Activated CD4-positive, alpha-beta T cell treated with anti-CD3 and anti-CD28 coated beads for 36 hours (primary cell): ENCODE measurements around the gene GAMT. TPM values are rescaled to one million over a fixed set of nuclear protein-coding genes. Genes with fewer than 3 reads are reported as not detected.

Experiments
- ATAC-seq: fragments of 200-7000 bp; cut with Tn5 transposase; one replicate; pipeline ENCODE4 v1.10.0; 2021; ENCODE audit warnings: mild to moderate bottlenecking, moderate library complexity
- CTCF ChIA-PET: fragments of 350-600 bp; sonication (Branson Sonifier 250); formaldehyde crosslinking; loops from one replicate; lab custom pipeline; 2021; ENCODE audit warnings: antibody characterized with exemption; lab: Charles Lee
- POLR2A ChIA-PET: fragments of 350-600 bp; sonication (Branson Sonifier 250); formaldehyde crosslinking; loops from one replicate; lab custom pipeline; 2021; ENCODE audit warnings: antibody characterized with exemption, inconsistent platforms; lab: Charles Lee
- DNase-seq: peaks from one replicate; pipeline ENCODE4 v3.0.0-alpha.2; 2020
- H3K27ac Mint-ChIP-seq: one replicate; pipeline ENCODE4 v1.8.0; 2021; ENCODE audit warnings: mixed read lengths
- H3K27me3 Mint-ChIP-seq: one replicate; pipeline ENCODE4 v1.8.0; 2021; ENCODE audit warnings: mixed read lengths
- H3K36me3 Mint-ChIP-seq: one replicate; pipeline ENCODE4 v1.8.0; 2021; ENCODE audit warnings: low read depth, mixed read lengths
- H3K4me1 Mint-ChIP-seq: one replicate; pipeline ENCODE4 v1.8.0; 2021; ENCODE audit warnings: mixed read lengths
- H3K4me3 Mint-ChIP-seq: one replicate; pipeline ENCODE4 v1.8.0; 2021; ENCODE audit warnings: mild to moderate bottlenecking, moderate library complexity, mixed read lengths
- H3K9me3 Mint-ChIP-seq: one replicate; pipeline ENCODE4 v1.8.0; 2021; ENCODE audit warnings: low read depth, mixed read lengths
- intact Hi-C, 2 experiments: fragments of 100-400 bp; cut with DNase I in 1 of 2; cut with micrococcal nuclease in 1 of 2; formaldehyde crosslinking; loops; one replicate each; pipeline versions ENCODE4 v1.14.2 to v1.15.1; 2022 to 2024; cut with DNase I, micrococcal nuclease
- total RNA-seq, 2 experiments: library from RNA; stranded (reverse); gene quantifications; one replicate each; pipeline ENCODE4 v1.2.3, GENCODE V29; 2021

Gene GAMT
- 10 to 100 TPM; 30.4 to 31.5 TPM for total RNA-seq

- H3K27ac Mint-ChIP-seq = no peak within 1 kb of the TSS
- ChIA-PET CTCF (interaction anchor here (0.6 to 0.7 kb wide), 3 partner anchors 15 to 36 kb away, joined by 3 read pairs; no protein-coding TSS in a partner anchor), POLR2A (interaction anchor here (0.6 kb wide), 1 partner anchor 43 kb away, joined by 3 read pairs; no protein-coding TSS in a partner anchor)
- H3K36me3 Mint-ChIP-seq = peaks cover 1% of the 10 kb centered on the region
- peaks cover 2% of the 10 kb centered on the region for H3K27me3 Mint-ChIP-seq
- intact Hi-C loops = loop anchor here in 1 of 2 experiments (1.0 kb wide), 2 partner anchors 18 to 47 kb away; partner anchors contain the start of gene NDUFS7
- ATAC-seq = peak; percentile 78
- peak within 1 kb of the TSS; percentile 71 for H3K4me3 Mint-ChIP-seq
- peaks cover 12% of the 10 kb centered on the region for H3K4me1 Mint-ChIP-seq
- H3K9me3 Mint-ChIP-seq = no peaks in the 10 kb centered on the region
- peak; percentile 76 for DNase-seq
Measured at GRCh38 chr19:1401138-1401888, at the start of gene GAMT. TSS of gene GAMT (minus strand) at chr19:1401542. CDS start at chr19:1401476, 66 bp downstream.

GRCh38 chr19:1449467-1450442 is 48.4 kb upstream of the GAMT start, which contains the start of gene APC2:
TSS of gene APC2 (plus strand) at chr19:1450121. CDS start at chr19:1453002, 2,881 bp downstream.
- ChIA-PET POLR2A (no interaction called here), CTCF (interaction anchor here (0.5 kb wide), 1 partner anchor 53 kb away, joined by 3 read pairs; no protein-coding TSS in a partner anchor)

GRCh38 chr19:1447944-1448343 is 46.6 kb upstream of the GAMT start:
- intact Hi-C loops = no loop called here
- no peak overlapping the region for H3K4me3 Mint-ChIP-seq
- H3K4me1 Mint-ChIP-seq = peaks cover 16% of the 10 kb centered on the region
- peaks cover 39% of the 10 kb centered on the region for H3K27me3 Mint-ChIP-seq
- ATAC-seq (no peak), DNase-seq (no peak)
- ChIA-PET POLR2A (no interaction called here), CTCF (no interaction called here)
- H3K27ac Mint-ChIP-seq = no peak overlapping the region
- no peaks in the 10 kb centered on the region for H3K36me3 Mint-ChIP-seq
- H3K9me3 Mint-ChIP-seq = no peaks in the 10 kb centered on the region

More at GRCh38 chr19:1449467-1450442, 48.4 kb upstream of the GAMT start, which contains the start of gene APC2:
- H3K27ac Mint-ChIP-seq = no peak within 1 kb of the TSS
- peak; percentile 15 for ATAC-seq
- peaks cover 46% of the 10 kb centered on the region for H3K27me3 Mint-ChIP-seq
- peaks cover 14% of the 10 kb centered on the region for H3K4me1 Mint-ChIP-seq
- H3K36me3 Mint-ChIP-seq = no peaks in the 10 kb centered on the region
- peak; percentile 57 for DNase-seq
- H3K9me3 Mint-ChIP-seq = no peaks in the 10 kb centered on the region
- intact Hi-C loops = no loop called here
- no peak within 1 kb of the TSS for H3K4me3 Mint-ChIP-seq

GRCh38 chr19:1447504-1447903 is 46.2 kb upstream of the GAMT start:
- no peak for ATAC-seq
- DNase-seq = no peak
- no peaks in the 10 kb centered on the region for H3K9me3 Mint-ChIP-seq
- intact Hi-C loops = no loop called here
- H3K27ac Mint-ChIP-seq = no peak overlapping the region
- peaks cover 16% of the 10 kb centered on the region for H3K4me1 Mint-ChIP-seq
- CTCF ChIA-PET = no interaction called here
- no peak overlapping the region for H3K4me3 Mint-ChIP-seq
- POLR2A ChIA-PET = no interaction called here
- peaks cover 3% of the 10 kb centered on the region for H3K36me3 Mint-ChIP-seq
- H3K27me3 Mint-ChIP-seq = peaks cover 37% of the 10 kb centered on the region

GRCh38 chr19:1446713-1447481 is 45.6 kb upstream of the GAMT start:
- Mint-ChIP-seq H3K4me1 (peaks cover 21% of the 10 kb centered on the region), H3K9me3 (no peaks in the 10 kb centered on the region), H3K27me3 (peaks cover 35% of the 10 kb centered on the region), H3K4me3 (no peak overlapping the region), H3K27ac (no peak overlapping the region), H3K36me3 (peaks cover 9% of the 10 kb centered on the region)
- intact Hi-C loops = no loop called here
- DNase-seq = peak; percentile 58
- ChIA-PET POLR2A (no interaction called here), CTCF (interaction anchor here (0.5 to 0.7 kb wide), 2 partner anchors 9 to 792 kb away, joined by 3 read pairs; no protein-coding TSS in a partner anchor)
- no peak for ATAC-seq

GRCh38 chr19:1445932-1446712 is 44.8 kb upstream of the GAMT start:
- DNase-seq = peak; percentile 47
- Mint-ChIP-seq H3K36me3 (peaks cover 17% of the 10 kb centered on the region), H3K4me1 (peaks cover 26% of the 10 kb centered on the region), H3K27me3 (peaks cover 29% of the 10 kb centered on the region), H3K9me3 (no peaks in the 10 kb centered on the region), H3K27ac (no peak overlapping the region), H3K4me3 (no peak overlapping the region)
- intact Hi-C loops = loop anchor here in 1 of 2 experiments (1.0 kb wide), 3 partner anchors 25 to 67 kb away; partner anchors contain the start of genes ADAMTSL5 and NDUFS7
- POLR2A ChIA-PET = no interaction called here
- CTCF ChIA-PET = interaction anchor here (0.5 to 2.8 kb wide), 7 partner anchors 8 to 792 kb away, joined by 3 to 17 read pairs (median 4); partner anchors contain the start of genes CIRBP and PCSK4
- no peak for ATAC-seq

- peak overlapping the region; percentile 49 for H3K4me3 Mint-ChIP-seq
- H3K27ac Mint-ChIP-seq = no peak overlapping the region
- ChIA-PET CTCF (interaction anchor here (0.6 to 2.8 kb wide), 11 partner anchors 9 to 682 kb away, joined by 3 to 17 read pairs (median 4); partner anchors contain the start of genes CIRBP and PCSK4), POLR2A (interaction anchor here (1.0 to 1.2 kb wide), 2 partner anchors 8 to 27 kb away, joined by 4 read pairs; no protein-coding TSS in a partner anchor)
- intact Hi-C loops = loop anchor here in 1 of 2 experiments (1.0 kb wide), 3 partner anchors 26 to 68 kb away; partner anchors contain the start of genes ADAMTSL5 and NDUFS7
- no peaks in the 10 kb centered on the region for H3K9me3 Mint-ChIP-seq
- H3K4me1 Mint-ChIP-seq = peaks cover 30% of the 10 kb centered on the region
- ATAC-seq = peak; percentile 82
- peak; percentile 89 for DNase-seq
- peaks cover 22% of the 10 kb centered on the region for H3K27me3 Mint-ChIP-seq
- H3K36me3 Mint-ChIP-seq = peaks cover 25% of the 10 kb centered on the region
Measured at GRCh38 chr19:1445185-1445931, 44.0 kb upstream of the GAMT start.

GRCh38 chr19:1441677-1442438 is 40.5 kb upstream of the GAMT start:
- Mint-ChIP-seq H3K9me3 (no peaks in the 10 kb centered on the region), H3K27ac (peak overlapping the region; percentile 30), H3K4me3 (peak overlapping the region; percentile 94), H3K27me3 (no peaks in the 10 kb centered on the region), H3K4me1 (peaks cover 44% of the 10 kb centered on the region), H3K36me3 (peaks cover 43% of the 10 kb centered on the region)
- POLR2A ChIA-PET = interaction anchor here (0.6 to 0.7 kb wide), 3 partner anchors 37 to 1611 kb away, joined by 3 to 8 read pairs (median 4); no protein-coding TSS in a partner anchor
- CTCF ChIA-PET = interaction anchor here (0.9 kb wide), 1 partner anchor 11 kb away, joined by 3 read pairs; no protein-coding TSS in a partner anchor
- DNase-seq = no peak
- no peak for ATAC-seq
- intact Hi-C loops = loop anchor here in 1 of 2 experiments (5.0 kb wide), 1 partner anchor 35 kb away; the partner anchor contains the start of gene C19orf25
